ENCODE data around the gene AVL9. TPM values are rescaled to one million over a fixed set of nuclear protein-coding genes. Genes with fewer than 3 reads are reported as not detected.

The AVL9 gene
- polyA plus RNA-seq, 2 of the 4 experiments (the other 2 are of a cell fraction) = 24.0 to 36.1 TPM

- Histone ChIP-seq H3K9me3 (no peaks in the 10 kb centered on the region), H3K27ac (peak overlapping the region; percentile 96 to 98), H3K4me3 (no peak overlapping the region), H3K4me1 (peaks cover 88% of the 10 kb centered on the region), H3K4me2 (0 out of 3 replicates have a peak overlapping the region, but pooled peaks have one; percentile 10)
- FAIRE-seq (no peak), DNase-seq (ENCODE audit: low read depth in 1 of 2, low spot score in 1 of 2) (no peak), ATAC-seq (no peak)
- TF ChIP-seq HOXB13 (CRISPR knock-in tag; IDR thresholded peaks at IDR 0.05; ENCODE audit: low read depth) (no peak), FOSB (CRISPR knock-in tag; IDR thresholded peaks at IDR 0.05) (no peak), CEBPB (IDR thresholded peaks at IDR 0.05) (0 out of 4 replicates have a peak, but pooled peaks of 1 of the 2 experiments have one; percentile 13), JUN (IDR thresholded peaks at IDR 0.05) (0 out of 5 replicates have a peak, but pooled peaks of 1 of the 2 experiments have one; percentile 21), EP300 (IDR thresholded peaks at IDR 0.05) (no peak), BHLHE40 (IDR thresholded peaks at IDR 0.05; ENCODE audit: low read depth, low read length) (no peak), RARB (CRISPR knock-in tag; IDR thresholded peaks at IDR 0.05) (no peak), NPAS2 (CRISPR knock-in tag; IDR thresholded peaks at IDR 0.05; ENCODE audit: borderline replicate concordance) (no peak), MYC (IDR thresholded peaks at IDR 0.05; ENCODE audit: borderline replicate concordance, low read length) (no peak), HDAC2 (IDR thresholded peaks at IDR 0.05) (no peak), MAZ (IDR thresholded peaks at IDR 0.05; ENCODE audit: borderline replicate concordance, low read depth, low read length) (no peak), EHMT2 (IDR thresholded peaks at IDR 0.05; ENCODE audit: low read depth) (no peak)
- ChIA-PET CTCF (no interaction called here), POLR2A (interaction anchor here (0.6 kb wide), 1 partner anchor 88 kb away, joined by 4 read pairs; the partner anchor contains the start of gene AVL9)
- WGBS (ENCODE audit: missing lambda C conversion rate) = 80% methylated on average over 4 of the region's 4 CpGs
Observed at GRCh38 chr7:32583791-32584190, 88.5 kb downstream of the AVL9 start.

GRCh38 chr7:32586291-32587221 lies 91.3 kb downstream of the AVL9 start:
- DNase-seq (ENCODE audit: low read depth in 1 of 2, low spot score in 1 of 2) = peak; percentile 54 to 89
- ChIA-PET POLR2A (interaction anchor here (1.1 kb wide), 1 partner anchor 91 kb away, joined by 3 read pairs; the partner anchor contains the start of gene AVL9), CTCF (interaction anchor here (2.3 kb wide), 1 partner anchor 84 kb away, joined by 10 read pairs; no protein-coding TSS in a partner anchor)
- FAIRE-seq = peak; percentile 80
- H3K9me3 ChIP-seq = no peaks in the 10 kb centered on the region
- H3K27ac ChIP-seq = peak overlapping the region; percentile 96 to 98
- 15% methylated on average over 5 of the region's 5 CpGs for WGBS (ENCODE audit: missing lambda C conversion rate)
- ATAC-seq = peak; percentile 71 to 80
- H3K4me3 ChIP-seq = peak overlapping the region; percentile 16; the same call in 1 of the 3 replicates
- H3K4me2 ChIP-seq = peak overlapping the region; percentile 82
- H3K4me1 ChIP-seq = peaks cover 74% of the 10 kb centered on the region
- peak; percentile 66; the same call in 1 of the 2 replicates for TF ChIP-seq TP53 (CRISPR knock-in tag; IDR thresholded peaks at IDR 0.05)
- no peak for TF ChIP-seq PBX3 (IDR thresholded peaks at IDR 0.05)
- no peak for TF ChIP-seq MAFK (IDR thresholded peaks at IDR 0.05; ENCODE audit: partially characterized antibody)
- peak; percentile 93 to 94 for TF ChIP-seq CEBPB (IDR thresholded peaks at IDR 0.05)
- no peak for TF ChIP-seq MAZ (IDR thresholded peaks at IDR 0.05; ENCODE audit: borderline replicate concordance, low read depth, low read length)
- TF ChIP-seq HOXA7 (CRISPR knock-in tag; IDR thresholded peaks at IDR 0.05) = peak; percentile 89
- TF ChIP-seq CHD4 (IDR thresholded peaks at IDR 0.05; ENCODE audit: borderline replicate concordance) = no peak
- TF ChIP-seq CBX8 (IDR thresholded peaks at IDR 0.05) = no peak
- TF ChIP-seq CTCF (IDR thresholded peaks at IDR 0.05) = no peak
- peak; percentile 79 for TF ChIP-seq JUNB (IDR thresholded peaks at IDR 0.05)
- TF ChIP-seq ZC3H11A (IDR thresholded peaks at IDR 0.05) = no peak
- TF ChIP-seq EHF (CRISPR knock-in tag; IDR thresholded peaks at IDR 0.05) = 0 out of 2 replicates have a peak, but pooled peaks have one; percentile 26
- peak; percentile 24; the same call in 2 of the 3 replicates for TF ChIP-seq SMC3 (IDR thresholded peaks at IDR 0.05)
- peak; percentile 77; the same call in 2 of the 3 replicates for TF ChIP-seq BCL3 (IDR thresholded peaks at IDR 0.05)
- no peak for TF ChIP-seq SREBF2 (IDR thresholded peaks at IDR 0.05)
- peak in 1 of 2 experiments; percentile 29; a peak in 2 of 5 replicates for TF ChIP-seq RAD21 (conservative IDR thresholded peaks at IDR 0.05 in 1 of 2, IDR thresholded peaks at IDR 0.05 in 1 of 2)
- TF ChIP-seq KDM1A (IDR thresholded peaks at IDR 0.05; ENCODE audit: low read depth) = no peak
- no peak for TF ChIP-seq HMGXB4 (CRISPR knock-in tag; IDR thresholded peaks at IDR 0.05; ENCODE audit: borderline replicate concordance)
- peak; percentile 60 to 70; a peak in 3 of 5 replicates for TF ChIP-seq JUN (IDR thresholded peaks at IDR 0.05)
- no peak for TF ChIP-seq NPAS2 (CRISPR knock-in tag; IDR thresholded peaks at IDR 0.05; ENCODE audit: borderline replicate concordance)
- TF ChIP-seq HEYL (CRISPR knock-in tag; IDR thresholded peaks at IDR 0.05) = no peak
- 0 out of 2 replicates have a peak, but pooled peaks have one; percentile 62 for TF ChIP-seq HOXB13 (CRISPR knock-in tag; IDR thresholded peaks at IDR 0.05; ENCODE audit: low read depth)

All from A549 (cell line).